ENCODE results near the gene CBFA2T2. TPM values are rescaled to one million over a fixed set of nuclear protein-coding genes. Genes with fewer than 3 reads are reported as not detected.

CBFA2T2 gene
- total RNA-seq, 4 donors from 2014 or later, result 16.7 to 22.5 (median 19.1) TPM

DNA sequence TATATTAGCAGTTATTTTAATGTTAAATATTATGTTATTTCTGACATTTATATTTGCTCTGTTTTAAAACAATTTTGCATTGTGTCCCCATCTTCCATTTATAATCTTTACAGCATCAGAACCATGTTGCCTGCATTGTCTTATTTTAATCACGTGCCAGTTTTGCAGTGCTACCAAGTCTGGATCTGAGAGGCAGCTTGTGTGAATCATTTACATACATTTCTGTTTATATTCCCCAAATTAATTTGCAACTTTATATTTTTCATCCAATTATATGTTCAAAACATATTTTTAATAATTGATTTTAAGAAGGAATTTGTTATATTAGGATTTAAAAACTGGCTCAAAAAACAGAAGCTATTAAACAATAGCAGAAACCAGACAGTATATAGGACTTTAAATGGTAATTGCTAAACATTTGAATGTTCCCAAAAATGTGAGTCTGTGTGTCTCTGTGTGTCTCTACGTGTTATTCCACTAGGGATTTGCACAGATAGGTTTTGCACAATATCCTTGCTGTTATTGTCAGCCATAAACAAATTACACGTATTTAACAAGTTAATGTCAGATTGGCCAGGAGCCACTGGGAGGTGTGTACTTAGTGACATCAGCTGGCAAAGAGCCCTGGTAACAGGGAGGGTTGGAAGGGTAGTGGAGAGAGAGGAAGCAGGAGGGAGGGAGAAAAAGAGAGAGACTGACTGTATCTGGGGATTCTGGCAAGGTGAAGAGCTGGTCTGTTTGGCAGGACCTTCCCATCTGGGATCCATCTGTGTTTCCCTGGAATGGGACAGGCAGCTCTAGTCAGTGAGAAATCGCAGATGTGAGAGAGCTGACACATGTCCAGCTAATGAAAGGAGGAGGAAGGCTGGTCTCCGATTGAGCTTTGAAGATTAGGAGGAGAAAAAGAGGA is 72.1 kb downstream of the CBFA2T2 start:
- WGBS, 2 donors, result 20 to 30% methylated on average over 5 of the region's 5 CpGs
- no peaks in the 10 kb centered on the region for H3K27me3 ChIP-seq
- H3K9me3 ChIP-seq, result no peaks in the 10 kb centered on the region
- no peak overlapping the region for H3K4me3 ChIP-seq
- H3K27ac ChIP-seq, result peak overlapping the region in 2 of 4 donors; percentile 9 to 39
- TF ChIP-seq, protein P1, sequence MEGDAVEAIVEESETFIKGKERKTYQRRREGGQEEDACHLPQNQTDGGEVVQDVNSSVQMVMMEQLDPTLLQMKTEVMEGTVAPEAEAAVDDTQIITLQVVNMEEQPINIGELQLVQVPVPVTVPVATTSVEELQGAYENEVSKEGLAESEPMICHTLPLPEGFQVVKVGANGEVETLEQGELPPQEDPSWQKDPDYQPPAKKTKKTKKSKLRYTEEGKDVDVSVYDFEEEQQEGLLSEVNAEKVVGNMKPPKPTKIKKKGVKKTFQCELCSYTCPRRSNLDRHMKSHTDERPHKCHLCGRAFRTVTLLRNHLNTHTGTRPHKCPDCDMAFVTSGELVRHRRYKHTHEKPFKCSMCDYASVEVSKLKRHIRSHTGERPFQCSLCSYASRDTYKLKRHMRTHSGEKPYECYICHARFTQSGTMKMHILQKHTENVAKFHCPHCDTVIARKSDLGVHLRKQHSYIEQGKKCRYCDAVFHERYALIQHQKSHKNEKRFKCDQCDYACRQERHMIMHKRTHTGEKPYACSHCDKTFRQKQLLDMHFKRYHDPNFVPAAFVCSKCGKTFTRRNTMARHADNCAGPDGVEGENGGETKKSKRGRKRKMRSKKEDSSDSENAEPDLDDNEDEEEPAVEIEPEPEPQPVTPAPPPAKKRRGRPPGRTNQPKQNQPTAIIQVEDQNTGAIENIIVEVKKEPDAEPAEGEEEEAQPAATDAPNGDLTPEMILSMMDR (IDR thresholded peaks at IDR 0.05), result no peak
- peak in 1 of 2 donors; percentile 70 for TF ChIP-seq EP300 (IDR thresholded peaks at IDR 0.05)
- DNase-seq (ENCODE audit: low spot score in 2 of 2), result peak; percentile 55 to 75
- peaks cover 0 to 12% (median 0%) of the 10 kb centered on the region in 3 donors for H3K36me3 ChIP-seq
- H3K4me1 ChIP-seq, result peaks cover 0 to 25% (median 18%) of the 10 kb centered on the region in 4 donors

DNA sequence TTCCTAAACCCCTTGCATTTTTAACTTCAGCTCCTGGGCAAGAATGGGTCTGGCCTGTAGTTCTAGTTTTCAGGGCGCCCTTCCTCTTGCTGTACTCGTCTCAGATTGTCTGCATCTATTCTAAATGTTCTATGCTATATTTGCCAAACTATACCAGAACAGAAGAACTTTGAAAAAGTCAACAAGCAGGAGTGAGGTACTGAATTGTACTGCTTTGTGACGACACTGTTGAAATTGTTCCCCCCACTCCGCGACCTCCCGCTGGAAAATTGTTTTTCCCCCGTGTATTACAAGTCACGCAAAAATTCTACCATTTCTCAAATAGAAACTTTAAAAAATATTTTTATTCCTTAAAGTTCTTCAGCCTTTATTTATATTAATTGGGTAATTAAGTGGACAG is 73.9 kb downstream of the CBFA2T2 start:
- TF ChIP-seq POLR2A (IDR thresholded peaks at IDR 0.05) (no peak), EP300 (IDR thresholded peaks at IDR 0.05) (no peak)
- TF ChIP-seq, protein P1 (IDR thresholded peaks at IDR 0.05), result no peak
- DNase-seq (ENCODE audit: low spot score in 2 of 2), result no peak
- no peaks in the 10 kb centered on the region for H3K9me3 ChIP-seq
- no peaks in the 10 kb centered on the region for H3K36me3 ChIP-seq
- no peaks in the 10 kb centered on the region for H3K27me3 ChIP-seq
- peaks cover 0 to 44% (median 21%) of the 10 kb centered on the region in 4 donors for H3K4me1 ChIP-seq
- H3K4me3 ChIP-seq, result no peak overlapping the region
- WGBS, 2 donors, result 78% methylated on average over 8 of the region's 8 CpGs
- peak overlapping the region in 1 of 4 donors; percentile 6 for H3K27ac ChIP-seq

DNA sequence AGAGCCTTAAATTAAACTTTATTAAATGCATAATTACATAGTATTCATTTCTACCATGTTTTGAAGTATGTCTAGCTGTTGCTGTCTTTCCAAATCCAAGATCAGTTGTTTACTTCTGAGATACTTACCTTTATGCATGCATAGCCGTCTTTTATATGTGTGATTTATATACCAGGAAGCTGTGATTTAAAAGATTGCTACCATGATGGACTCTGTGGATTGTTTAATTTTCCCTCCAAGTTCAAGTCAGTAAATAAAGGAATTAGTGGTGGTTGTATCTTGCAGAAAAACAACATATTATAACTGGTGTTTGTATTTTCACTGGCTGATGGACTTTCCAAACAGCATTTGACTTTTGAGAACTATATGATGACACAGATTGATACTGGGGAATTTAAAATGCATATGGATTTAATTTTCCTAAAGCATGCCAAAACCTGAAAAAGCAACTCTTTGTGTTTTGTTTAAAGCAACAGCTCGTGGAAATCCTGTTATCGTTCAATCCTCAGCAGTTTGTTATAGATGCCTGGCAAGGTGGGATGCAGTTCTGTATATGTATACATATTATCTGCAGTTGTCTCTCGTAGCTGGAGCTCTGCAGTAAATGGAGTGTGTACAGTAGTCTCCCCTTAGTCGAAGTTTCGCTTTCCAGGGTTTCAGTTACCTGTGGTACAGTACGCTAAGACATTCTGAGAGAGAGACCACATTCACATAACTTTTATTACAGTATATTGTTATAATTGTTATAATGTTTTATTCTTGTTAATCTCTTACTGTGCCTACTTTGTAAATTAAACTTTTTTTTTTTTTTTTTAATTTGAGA is 77.1 kb downstream of the CBFA2T2 start:
- Histone ChIP-seq H3K4me3 (no peak overlapping the region), H3K4me1 (peaks cover 0 to 53% (median 20%) of the 10 kb centered on the region in 4 donors), H3K36me3 (no peaks in the 10 kb centered on the region), H3K27me3 (no peaks in the 10 kb centered on the region), H3K9me3 (no peaks in the 10 kb centered on the region), H3K27ac (no peak overlapping the region)
- WGBS, 2 donors, result 66 to 73% methylated on average over 7 of the region's 7 CpGs
- TF ChIP-seq POLR2A (IDR thresholded peaks at IDR 0.05) (no peak), EP300 (IDR thresholded peaks at IDR 0.05) (no peak)
- TF ChIP-seq, protein P1 (IDR thresholded peaks at IDR 0.05), result no peak
- no peak for DNase-seq (ENCODE audit: low spot score in 2 of 2)

DNA sequence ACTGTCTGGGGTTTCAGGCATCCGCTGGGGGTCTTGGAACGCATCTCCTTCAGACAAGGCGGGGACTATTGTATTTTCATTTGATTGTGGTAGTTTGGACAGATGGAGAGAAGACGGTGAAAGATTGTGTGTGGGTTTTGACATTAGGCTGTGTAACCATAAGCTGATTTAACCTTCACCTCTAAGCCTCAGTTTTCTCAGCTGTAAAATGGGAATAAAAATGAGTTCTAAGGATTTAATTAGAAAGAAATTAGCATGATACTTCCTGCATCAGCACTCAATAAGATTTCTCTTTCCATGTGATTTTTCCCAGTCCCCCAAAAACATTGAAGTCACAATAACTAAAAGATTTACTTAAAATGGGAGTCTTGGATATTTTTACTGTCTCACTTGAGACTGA is 78.1 kb downstream of the CBFA2T2 start:
- Histone ChIP-seq H3K9me3 (no peaks in the 10 kb centered on the region), H3K27ac (no peak overlapping the region), H3K36me3 (no peaks in the 10 kb centered on the region), H3K4me3 (no peak overlapping the region), H3K27me3 (no peaks in the 10 kb centered on the region), H3K4me1 (peaks cover 0 to 43% (median 12%) of the 10 kb centered on the region in 4 donors)
- TF ChIP-seq, protein P1 (IDR thresholded peaks at IDR 0.05), result no peak
- TF ChIP-seq EP300 (IDR thresholded peaks at IDR 0.05) (no peak), POLR2A (IDR thresholded peaks at IDR 0.05) (no peak)
- no peak for DNase-seq (ENCODE audit: low spot score in 2 of 2)
- WGBS, 2 donors, result 86 to 94% methylated on average over 4 of the region's 4 CpGs

Measured in tibial nerve (tissue), 4 donors.